ENCODE data around the gene SEC23A.

The SEC23A gene

GRCh38 chr14:38991299-38991698 lies 111.7 kb downstream of the SEC23A start:
- TF ChIP-seq CTCF (IDR thresholded peaks at IDR 0.05; ENCODE audit: insufficient read depth, low read length, poor library complexity, severe bottlenecking) = no peak
- H3K36me3 ChIP-seq (ENCODE audit: control insufficient read depth, insufficient read depth, low read length) = no peaks in the 10 kb centered on the region
- H3K4me3 ChIP-seq (replicated peaks; ENCODE audit: low read depth, low read length) = no peak overlapping the region
- H3K27me3 ChIP-seq (replicated peaks; ENCODE audit: control insufficient read depth, insufficient read depth, low read length) = no peaks in the 10 kb centered on the region
- DNase-seq (ENCODE audit: extremely low read depth, insufficient read length) = no peak

GRCh38 chr14:38989922-38990546 lies 113.0 kb downstream of the SEC23A start:
- TF ChIP-seq CTCF (IDR thresholded peaks at IDR 0.05; ENCODE audit: insufficient read depth, low read length, poor library complexity, severe bottlenecking) = no peak
- no peak for DNase-seq (ENCODE audit: extremely low read depth, insufficient read length)
- no peaks in the 10 kb centered on the region for H3K36me3 ChIP-seq (ENCODE audit: control insufficient read depth, insufficient read depth, low read length)
- no peaks in the 10 kb centered on the region for H3K27me3 ChIP-seq (replicated peaks; ENCODE audit: control insufficient read depth, insufficient read depth, low read length)
- peak overlapping the region; percentile 14; the same call in 1 of the 2 replicates for H3K4me3 ChIP-seq (replicated peaks; ENCODE audit: low read depth, low read length)

GRCh38 chr14:38987781-38988180 lies 115.3 kb downstream of the SEC23A start:
- TF ChIP-seq CTCF (IDR thresholded peaks at IDR 0.05; ENCODE audit: insufficient read depth, low read length, poor library complexity, severe bottlenecking) = no peak
- Histone ChIP-seq H3K36me3 (ENCODE audit: control insufficient read depth, insufficient read depth, low read length) (no peaks in the 10 kb centered on the region), H3K4me3 (replicated peaks; ENCODE audit: low read depth, low read length) (no peak overlapping the region), H3K27me3 (replicated peaks; ENCODE audit: control insufficient read depth, insufficient read depth, low read length) (no peaks in the 10 kb centered on the region)
- no peak for DNase-seq (ENCODE audit: extremely low read depth, insufficient read length)

- H3K4me3 ChIP-seq (replicated peaks; ENCODE audit: low read depth, low read length) = no peak overlapping the region
- H3K36me3 ChIP-seq (ENCODE audit: control insufficient read depth, insufficient read depth, low read length) = no peaks in the 10 kb centered on the region
- no peak for DNase-seq (ENCODE audit: extremely low read depth, insufficient read length)
- TF ChIP-seq CTCF (IDR thresholded peaks at IDR 0.05; ENCODE audit: insufficient read depth, low read length, poor library complexity, severe bottlenecking) = no peak
- no peaks in the 10 kb centered on the region for H3K27me3 ChIP-seq (replicated peaks; ENCODE audit: control insufficient read depth, insufficient read depth, low read length)
Observed at GRCh38 chr14:38982837-38983236, 120.2 kb downstream of the SEC23A start.

GRCh38 chr14:38982278-38982677 lies 120.8 kb downstream of the SEC23A start:
- Histone ChIP-seq H3K4me3 (replicated peaks; ENCODE audit: low read depth, low read length) (no peak overlapping the region), H3K36me3 (ENCODE audit: control insufficient read depth, insufficient read depth, low read length) (no peaks in the 10 kb centered on the region), H3K27me3 (replicated peaks; ENCODE audit: control insufficient read depth, insufficient read depth, low read length) (no peaks in the 10 kb centered on the region)
- DNase-seq (ENCODE audit: extremely low read depth, insufficient read length) = no peak
- TF ChIP-seq CTCF (IDR thresholded peaks at IDR 0.05; ENCODE audit: insufficient read depth, low read length, poor library complexity, severe bottlenecking) = no peak
